HEK293 (cell line): ENCODE results near the gene DCST2.

Source experiments
- AEBP2 ChIP-seq: fragments of 450-650 bp; formaldehyde crosslinking; IDR thresholded peaks from 2 replicates; pipeline ENCODE4 v1.5.1; 2016; ENCODE audit warnings: missing biosample characterization, missing genetic modification characterization, borderline replicate concordance
- GLIS2 ChIP-seq: fragments of 450-650 bp; formaldehyde crosslinking; IDR thresholded peaks from 2 replicates; pipeline ENCODE4 v1.5.1; 2016; ENCODE audit warnings: missing biosample characterization, missing genetic modification characterization
- KLF7 ChIP-seq: fragments of 450-650 bp; formaldehyde crosslinking; IDR thresholded peaks from 2 replicates; pipeline ENCODE4 v1.5.1; 2016; ENCODE audit warnings: missing biosample characterization, missing genetic modification characterization, borderline replicate concordance
- PBX3 ChIP-seq: sonication (generic); formaldehyde crosslinking; IDR thresholded peaks from 2 replicates; pipeline ENCODE4 v1.8.1; 2022; ENCODE audit warnings: mild to moderate bottlenecking, moderate library complexity, missing genetic modification reagents
- PRDM1 ChIP-seq: fragments of 450-650 bp; formaldehyde crosslinking; IDR thresholded peaks from 2 replicates; pipeline ENCODE4; 2016; ENCODE audit warnings: missing biosample characterization, missing genetic modification characterization
- RBAK ChIP-seq: fragments of 450-650 bp; formaldehyde crosslinking; IDR thresholded peaks from 2 replicates; pipeline ENCODE4 v1.5.1; 2016; ENCODE audit warnings: missing biosample characterization, missing genetic modification characterization
- SCRT2 ChIP-seq: fragments of 450-650 bp; formaldehyde crosslinking; IDR thresholded peaks from 2 replicates; pipeline ENCODE4 v1.5.1; 2016; ENCODE audit warnings: missing biosample characterization, missing genetic modification characterization
- SP2 ChIP-seq: fragments of 450-650 bp; formaldehyde crosslinking; IDR thresholded peaks from 2 replicates; pipeline ENCODE4 v1.5.1; 2016; ENCODE audit warnings: missing biosample characterization, missing genetic modification characterization
- TCF7L2 ChIP-seq: IDR thresholded peaks from 2 replicates; pipeline ENCODE4 v1.6.1; 2011; ENCODE audit warnings: low read depth, mild to moderate bottlenecking, inconsistent platforms, low read length, moderate library complexity, borderline replicate concordance
- ZBTB17 ChIP-seq: fragments of 450-650 bp; formaldehyde crosslinking; IDR thresholded peaks from 2 replicates; pipeline ENCODE4 v1.5.1; 2016; ENCODE audit warnings: missing biosample characterization, missing genetic modification characterization
- ZBTB8A ChIP-seq: fragments of 450-650 bp; formaldehyde crosslinking; IDR thresholded peaks from 2 replicates; pipeline ENCODE4 v1.5.1; 2016; ENCODE audit warnings: missing biosample characterization, missing genetic modification characterization
- ZFHX2 ChIP-seq: fragments of 450-650 bp; formaldehyde crosslinking; conservative IDR thresholded peaks from 2 replicates; pipeline ENCODE4 v1.5.1; 2016; ENCODE audit warnings: missing biosample characterization, missing genetic modification characterization
- ZNF114 ChIP-seq: fragments of 450-650 bp; formaldehyde crosslinking; IDR thresholded peaks from 2 replicates; pipeline ENCODE4 v1.5.0; 2017; ENCODE audit warnings: missing biosample characterization, missing genetic modification characterization
- ZNF174 ChIP-seq: fragments of 450-650 bp; formaldehyde crosslinking; IDR thresholded peaks from 2 replicates; pipeline ENCODE4 v1.5.0; 2017; ENCODE audit warnings: missing biosample characterization, mild to moderate bottlenecking, missing genetic modification characterization
- ZNF239 ChIP-seq: fragments of 450-650 bp; formaldehyde crosslinking; IDR thresholded peaks from 2 replicates; pipeline ENCODE4 v1.5.1; 2016; ENCODE audit warnings: missing biosample characterization, missing genetic modification characterization
- ZNF24 ChIP-seq: fragments of 450-650 bp; formaldehyde crosslinking; IDR thresholded peaks from 2 replicates; pipeline ENCODE4 v1.5.1; 2016; ENCODE audit warnings: missing biosample characterization, missing genetic modification characterization
- ZNF529 ChIP-seq: fragments of 450-650 bp; formaldehyde crosslinking; IDR thresholded peaks from 2 replicates; pipeline ENCODE4 v1.5.1; 2017; ENCODE audit warnings: missing genetic modification characterization, missing biosample characterization; ENCODE audit not compliant: insufficient replicate concordance
- ZNF555 ChIP-seq: fragments of 450-650 bp; formaldehyde crosslinking; conservative IDR thresholded peaks from 2 replicates; pipeline ENCODE4 v1.5.1; 2017; ENCODE audit warnings: missing biosample characterization, mild to moderate bottlenecking, missing genetic modification characterization, inconsistent platforms
- ZNF571 ChIP-seq: fragments of 450-650 bp; formaldehyde crosslinking; IDR thresholded peaks from 2 replicates; pipeline ENCODE4 v1.5.0; 2017; ENCODE audit warnings: missing biosample characterization, missing genetic modification characterization
- ZNF645 ChIP-seq: fragments of 450-650 bp; formaldehyde crosslinking; IDR thresholded peaks from 2 replicates; pipeline ENCODE4; 2016; ENCODE audit warnings: missing biosample characterization, missing genetic modification characterization
- ZNF704 ChIP-seq: fragments of 450-650 bp; formaldehyde crosslinking; IDR thresholded peaks from 2 replicates; pipeline ENCODE4 v1.5.1; 2016; ENCODE audit warnings: missing biosample characterization, missing genetic modification characterization
- ZNF747 ChIP-seq: fragments of 450-650 bp; formaldehyde crosslinking; IDR thresholded peaks from 2 replicates; pipeline ENCODE4 v1.5.1; 2016; ENCODE audit warnings: missing biosample characterization, missing genetic modification characterization
- ZNF768 ChIP-seq: fragments of 450-650 bp; formaldehyde crosslinking; IDR thresholded peaks from 2 replicates; pipeline ENCODE4 v1.5.1; 2018; ENCODE audit warnings: missing biosample characterization, mild to moderate bottlenecking, missing genetic modification characterization
- ZNF791 ChIP-seq: fragments of 450-650 bp; formaldehyde crosslinking; IDR thresholded peaks from 2 replicates; pipeline ENCODE4 v1.5.1; 2016; ENCODE audit warnings: missing biosample characterization, missing genetic modification characterization
- ZNF792 ChIP-seq: fragments of 450-650 bp; formaldehyde crosslinking; IDR thresholded peaks from 2 replicates; pipeline ENCODE4 v1.5.1; 2016; ENCODE audit warnings: missing biosample characterization, missing genetic modification characterization
- ZNF837 ChIP-seq: fragments of 450-650 bp; formaldehyde crosslinking; IDR thresholded peaks from 2 replicates; pipeline ENCODE4 v1.5.1; 2016; ENCODE audit warnings: missing biosample characterization, missing genetic modification characterization
- TF ChIP-seq, protein P1 (sequence below): fragments of 450-650 bp; formaldehyde crosslinking; IDR thresholded peaks from 2 replicates; pipeline ENCODE4 v1.5.1; 2016; ENCODE audit warnings: missing biosample characterization, missing genetic modification characterization
- TF ChIP-seq, protein P2 (sequence below): fragments of 450-650 bp; formaldehyde crosslinking; IDR thresholded peaks from 2 replicates; pipeline ENCODE4 v1.5.1; 2016; ENCODE audit warnings: missing biosample characterization, missing genetic modification characterization
- TF ChIP-seq, protein P3 (sequence below): fragments of 450-650 bp; formaldehyde crosslinking; optimal IDR thresholded peaks from 2 replicates; pipeline ENCODE3; 2016; ENCODE audit warnings: missing biosample characterization, mild to moderate bottlenecking, missing genetic modification characterization
- TF ChIP-seq, protein P4 (sequence below): fragments of 450-650 bp; formaldehyde crosslinking; IDR thresholded peaks from 2 replicates; pipeline ENCODE4 v1.5.1; 2016; ENCODE audit warnings: missing biosample characterization, missing genetic modification characterization, low read depth

Gene DCST2

GRCh38 chr1:154992721-154993571 is 40.6 kb downstream of the DCST2 start (continued):
- TF ChIP-seq ZNF555 (tag by site-specific recombination): no peak
- TF ChIP-seq, protein P1, sequence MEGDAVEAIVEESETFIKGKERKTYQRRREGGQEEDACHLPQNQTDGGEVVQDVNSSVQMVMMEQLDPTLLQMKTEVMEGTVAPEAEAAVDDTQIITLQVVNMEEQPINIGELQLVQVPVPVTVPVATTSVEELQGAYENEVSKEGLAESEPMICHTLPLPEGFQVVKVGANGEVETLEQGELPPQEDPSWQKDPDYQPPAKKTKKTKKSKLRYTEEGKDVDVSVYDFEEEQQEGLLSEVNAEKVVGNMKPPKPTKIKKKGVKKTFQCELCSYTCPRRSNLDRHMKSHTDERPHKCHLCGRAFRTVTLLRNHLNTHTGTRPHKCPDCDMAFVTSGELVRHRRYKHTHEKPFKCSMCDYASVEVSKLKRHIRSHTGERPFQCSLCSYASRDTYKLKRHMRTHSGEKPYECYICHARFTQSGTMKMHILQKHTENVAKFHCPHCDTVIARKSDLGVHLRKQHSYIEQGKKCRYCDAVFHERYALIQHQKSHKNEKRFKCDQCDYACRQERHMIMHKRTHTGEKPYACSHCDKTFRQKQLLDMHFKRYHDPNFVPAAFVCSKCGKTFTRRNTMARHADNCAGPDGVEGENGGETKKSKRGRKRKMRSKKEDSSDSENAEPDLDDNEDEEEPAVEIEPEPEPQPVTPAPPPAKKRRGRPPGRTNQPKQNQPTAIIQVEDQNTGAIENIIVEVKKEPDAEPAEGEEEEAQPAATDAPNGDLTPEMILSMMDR: peak; percentile 71
- no peak for TF ChIP-seq PBX3 (CRISPR knock-in tag)
- no peak for TF ChIP-seq GLIS2 (tag by site-specific recombination)
- no peak for TF ChIP-seq ZNF747 (tag by site-specific recombination)
- no peak for TF ChIP-seq SP2
- no peak for TF ChIP-seq ZNF791 (tag by site-specific recombination)
- TF ChIP-seq ZNF239 (tag by site-specific recombination): no peak
- no peak for TF ChIP-seq TCF7L2
- TF ChIP-seq ZNF571 (tag by site-specific recombination): no peak
- no peak for TF ChIP-seq ZNF24
- TF ChIP-seq AEBP2: no peak
- TF ChIP-seq ZNF792 (tag by site-specific recombination): no peak
- TF ChIP-seq ZNF645 (tag by site-specific recombination): no peak
- peak; percentile 76 for TF ChIP-seq SCRT2 (tag by site-specific recombination)
- TF ChIP-seq, protein P2, sequence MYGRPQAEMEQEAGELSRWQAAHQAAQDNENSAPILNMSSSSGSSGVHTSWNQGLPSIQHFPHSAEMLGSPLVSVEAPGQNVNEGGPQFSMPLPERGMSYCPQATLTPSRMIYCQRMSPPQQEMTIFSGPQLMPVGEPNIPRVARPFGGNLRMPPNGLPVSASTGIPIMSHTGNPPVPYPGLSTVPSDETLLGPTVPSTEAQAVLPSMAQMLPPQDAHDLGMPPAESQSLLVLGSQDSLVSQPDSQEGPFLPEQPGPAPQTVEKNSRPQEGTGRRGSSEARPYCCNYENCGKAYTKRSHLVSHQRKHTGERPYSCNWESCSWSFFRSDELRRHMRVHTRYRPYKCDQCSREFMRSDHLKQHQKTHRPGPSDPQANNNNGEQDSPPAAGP (tag by site-specific recombination): no peak
- TF ChIP-seq, protein P3, sequence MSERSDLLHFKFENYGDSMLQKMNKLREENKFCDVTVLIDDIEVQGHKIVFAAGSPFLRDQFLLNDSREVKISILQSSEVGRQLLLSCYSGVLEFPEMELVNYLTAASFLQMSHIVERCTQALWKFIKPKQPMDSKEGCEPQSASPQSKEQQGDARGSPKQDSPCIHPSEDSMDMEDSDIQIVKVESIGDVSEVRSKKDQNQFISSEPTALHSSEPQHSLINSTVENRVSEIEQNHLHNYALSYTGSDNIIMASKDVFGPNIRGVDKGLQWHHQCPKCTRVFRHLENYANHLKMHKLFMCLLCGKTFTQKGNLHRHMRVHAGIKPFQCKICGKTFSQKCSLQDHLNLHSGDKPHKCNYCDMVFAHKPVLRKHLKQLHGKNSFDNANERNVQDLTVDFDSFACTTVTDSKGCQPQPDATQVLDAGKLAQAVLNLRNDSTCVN (tag by site-specific recombination): no peak
- TF ChIP-seq ZBTB17 (tag by site-specific recombination): no peak
- TF ChIP-seq ZNF529: no peak
- TF ChIP-seq ZNF704: no peak
- TF ChIP-seq ZFHX2: no peak
- no peak for TF ChIP-seq KLF7 (tag by site-specific recombination)
- no peak for TF ChIP-seq RBAK
- no peak for TF ChIP-seq ZNF174 (tag by site-specific recombination)
- TF ChIP-seq PRDM1 (tag by site-specific recombination): no peak
- no peak for TF ChIP-seq ZNF837 (tag by site-specific recombination)
- TF ChIP-seq ZBTB8A (tag by site-specific recombination): peak; percentile 50
- no peak for TF ChIP-seq ZNF114 (tag by site-specific recombination)
- TF ChIP-seq, protein P4, sequence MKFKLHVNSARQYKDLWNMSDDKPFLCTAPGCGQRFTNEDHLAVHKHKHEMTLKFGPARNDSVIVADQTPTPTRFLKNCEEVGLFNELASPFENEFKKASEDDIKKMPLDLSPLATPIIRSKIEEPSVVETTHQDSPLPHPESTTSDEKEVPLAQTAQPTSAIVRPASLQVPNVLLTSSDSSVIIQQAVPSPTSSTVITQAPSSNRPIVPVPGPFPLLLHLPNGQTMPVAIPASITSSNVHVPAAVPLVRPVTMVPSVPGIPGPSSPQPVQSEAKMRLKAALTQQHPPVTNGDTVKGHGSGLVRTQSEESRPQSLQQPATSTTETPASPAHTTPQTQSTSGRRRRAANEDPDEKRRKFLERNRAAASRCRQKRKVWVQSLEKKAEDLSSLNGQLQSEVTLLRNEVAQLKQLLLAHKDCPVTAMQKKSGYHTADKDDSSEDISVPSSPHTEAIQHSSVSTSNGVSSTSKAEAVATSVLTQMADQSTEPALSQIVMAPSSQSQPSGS: no peak
- TF ChIP-seq ZNF768 (tag by site-specific recombination): no peak
